ENCODE data around the gene DDHD1.
A peak's percentile ranks its signal among the peaks of the same experiment; 100 is the strongest.
"Not testable (repeated sequence)": the region's sequence is repeated elsewhere in the genome, so short reads cannot be mapped to it uniquely, and the experiment has no call there.

DDHD1 gene

DNA sequence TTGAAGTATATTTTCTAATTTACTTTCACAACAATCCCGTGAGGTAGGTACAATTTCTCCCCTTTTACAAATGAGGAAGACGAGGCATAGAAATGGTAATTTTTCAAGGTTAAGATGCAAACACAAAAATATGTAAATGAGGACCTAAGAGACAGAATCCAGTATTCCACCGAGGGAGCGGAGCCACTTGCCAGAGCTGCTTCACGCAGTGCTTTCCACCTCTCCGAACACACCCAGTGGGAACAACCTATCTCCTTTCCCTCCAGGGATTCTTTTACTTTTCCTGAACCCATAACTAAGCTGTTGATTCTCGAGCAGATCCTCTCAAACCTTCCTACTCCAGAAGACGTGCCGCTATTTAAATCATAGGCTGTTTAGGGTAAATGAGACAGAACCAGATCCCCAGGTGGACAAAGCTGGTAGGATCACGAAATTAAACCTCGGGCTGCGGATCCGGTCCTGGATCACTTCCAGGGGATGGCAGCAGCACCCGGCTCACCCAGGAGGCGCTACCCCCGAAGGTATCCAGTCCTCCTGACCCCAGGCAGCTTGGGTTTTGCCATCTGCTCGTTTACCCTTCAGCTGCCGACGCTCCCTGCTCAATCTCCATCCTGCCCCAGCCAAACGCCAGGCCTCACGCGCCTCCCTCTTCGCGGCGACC lies 1.5 kb downstream of the DDHD1 start:
- DNase-seq: peak; percentile 72

DNA sequence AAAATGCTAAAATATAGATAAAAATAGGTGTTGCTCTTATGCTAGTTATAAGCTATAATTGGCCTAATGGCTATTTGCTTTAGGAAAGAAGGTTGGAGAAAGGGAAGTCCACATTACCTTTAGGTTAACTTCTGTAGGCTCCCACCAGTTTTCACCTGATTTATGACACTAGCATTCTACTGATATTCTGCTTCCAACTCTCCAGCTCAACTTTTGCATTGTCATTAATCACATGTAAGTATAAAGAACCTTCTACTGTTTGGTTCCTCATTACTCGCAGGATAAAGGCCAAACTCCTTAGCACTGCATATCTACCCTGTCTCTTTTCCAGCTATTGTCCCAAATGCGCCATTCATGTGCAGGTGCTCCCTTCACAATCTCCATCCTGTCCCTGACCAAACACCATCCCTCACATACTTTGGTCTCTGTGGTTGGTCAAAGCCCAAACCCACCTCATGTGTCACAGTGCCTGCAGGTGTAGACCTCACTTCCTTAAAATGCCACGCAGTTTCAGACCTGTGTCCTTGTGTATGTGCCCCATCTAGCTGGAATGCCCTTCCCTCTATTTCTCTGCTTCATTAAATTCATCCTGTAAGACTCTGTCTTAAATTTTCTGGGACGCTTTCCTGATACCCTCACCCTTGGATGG lies 3.3 kb downstream of the DDHD1 start:
- peak; percentile 40 for DNase-seq

DNA sequence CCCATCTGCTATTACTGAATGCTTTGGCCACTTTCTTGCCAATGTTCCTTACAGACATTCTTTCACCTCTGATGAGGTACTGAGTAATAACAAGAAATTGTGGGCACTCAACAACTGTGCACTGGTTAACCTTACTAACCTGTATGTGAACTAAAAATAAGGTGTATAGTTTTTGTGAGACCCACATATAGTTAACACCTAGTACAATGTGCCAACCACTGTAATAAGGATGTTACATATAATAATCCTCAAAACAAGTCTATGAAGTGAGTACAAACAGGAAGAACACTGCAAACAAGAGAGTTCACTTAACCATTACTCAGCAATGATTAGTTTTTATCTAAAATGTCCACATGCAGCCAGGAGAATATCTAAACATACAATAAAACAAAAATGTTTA lies 4.5 kb downstream of the DDHD1 start:
- peak; percentile 59 for DNase-seq

DNA sequence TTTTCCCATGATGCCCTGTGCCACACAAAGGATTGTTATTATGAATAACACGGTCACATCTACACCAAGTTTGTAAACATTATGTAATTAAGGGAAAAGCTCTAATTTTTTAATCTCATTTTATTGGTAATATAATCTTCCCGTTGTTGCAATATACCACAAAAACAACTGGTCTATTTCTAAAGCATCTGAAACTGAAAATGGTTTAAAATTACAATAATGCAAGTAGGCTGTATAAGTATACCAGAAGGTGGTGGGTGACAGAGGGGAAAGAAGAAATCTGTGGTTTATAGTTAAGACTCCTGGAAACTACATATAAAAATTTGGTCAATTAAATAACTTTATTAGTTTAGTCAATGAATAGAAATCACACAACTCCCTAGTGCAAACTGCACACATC lies 5.2 kb downstream of the DDHD1 start:
- DNase-seq: no peak

DNA sequence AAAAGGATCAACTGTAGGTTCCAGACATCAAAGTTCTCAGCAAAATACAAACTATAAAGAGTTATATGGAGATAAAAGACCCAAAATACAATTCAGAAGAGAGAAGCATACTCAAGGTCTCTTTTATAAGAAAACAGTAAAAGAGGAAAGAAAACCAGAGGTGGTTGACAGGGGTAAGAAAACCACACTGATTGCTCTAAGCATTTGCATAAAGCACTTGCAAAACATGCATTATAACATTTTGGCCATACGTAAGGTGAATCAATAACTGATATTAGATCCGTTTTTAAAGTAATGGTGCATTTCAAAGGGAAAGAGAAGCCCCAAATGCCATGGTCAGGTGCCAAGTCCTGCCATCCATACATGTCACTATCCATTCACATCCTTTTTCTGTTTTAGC lies 5.9 kb downstream of the DDHD1 start:
- no peak for DNase-seq

DNA sequence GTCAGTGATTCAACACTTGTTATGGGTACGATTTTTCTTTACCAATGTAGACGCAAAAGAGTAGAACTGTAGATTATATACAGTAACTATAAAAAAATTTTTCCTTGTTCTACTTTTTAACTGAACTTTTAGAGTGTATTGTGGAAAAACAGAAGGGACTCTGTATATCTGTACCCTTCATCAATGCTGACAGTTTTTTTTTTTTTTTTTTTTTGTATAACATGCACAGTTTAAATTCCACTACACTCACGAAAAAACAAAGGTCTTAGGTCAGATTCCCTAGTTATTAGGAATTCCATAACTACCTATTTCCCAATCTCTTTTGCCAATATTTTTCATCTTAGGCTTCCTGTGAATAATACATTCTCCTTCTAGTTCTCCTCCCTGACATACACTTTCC lies 6.4 kb downstream of the DDHD1 start:
- no peak for DNase-seq

DNA sequence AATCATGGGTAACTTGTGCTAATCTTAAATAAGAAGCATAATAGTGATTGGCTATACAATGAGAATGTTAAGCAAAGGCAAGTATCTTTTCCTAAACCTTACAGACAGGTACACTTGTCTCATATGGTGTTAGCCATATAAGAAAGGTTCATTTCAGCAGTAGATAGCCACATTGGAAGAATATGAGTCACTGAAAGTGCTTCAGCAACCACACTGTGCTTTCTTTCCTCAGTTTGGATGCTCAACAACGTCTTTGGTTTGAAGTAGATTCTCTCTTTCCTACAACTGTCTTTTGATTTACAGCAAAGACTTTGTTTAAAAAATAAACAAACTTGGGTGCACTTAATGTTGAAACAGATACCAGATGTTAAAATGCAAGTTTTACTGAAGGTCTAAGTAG lies 8.9 kb downstream of the DDHD1 start:
- no peak for DNase-seq

DNA sequence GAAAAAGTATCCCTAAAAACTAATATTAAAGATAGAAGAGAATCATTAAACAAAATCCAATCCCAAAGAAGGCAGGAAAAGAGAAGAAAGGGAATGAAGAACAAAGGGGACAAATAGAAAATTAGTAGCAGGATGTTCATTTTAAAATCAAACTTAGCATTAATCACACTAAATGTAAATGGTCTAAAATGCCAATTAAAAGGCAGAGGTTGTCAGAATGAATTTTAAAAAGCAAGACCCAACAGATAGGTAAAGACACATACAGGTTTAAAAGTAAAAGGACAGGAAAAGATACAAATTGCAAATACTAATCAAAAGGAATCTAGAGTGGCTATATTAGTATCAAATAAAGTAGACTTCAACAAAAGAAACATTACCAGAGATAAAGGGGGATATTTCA lies 12.5 kb downstream of the DDHD1 start:
- DNase-seq: no peak

DNA sequence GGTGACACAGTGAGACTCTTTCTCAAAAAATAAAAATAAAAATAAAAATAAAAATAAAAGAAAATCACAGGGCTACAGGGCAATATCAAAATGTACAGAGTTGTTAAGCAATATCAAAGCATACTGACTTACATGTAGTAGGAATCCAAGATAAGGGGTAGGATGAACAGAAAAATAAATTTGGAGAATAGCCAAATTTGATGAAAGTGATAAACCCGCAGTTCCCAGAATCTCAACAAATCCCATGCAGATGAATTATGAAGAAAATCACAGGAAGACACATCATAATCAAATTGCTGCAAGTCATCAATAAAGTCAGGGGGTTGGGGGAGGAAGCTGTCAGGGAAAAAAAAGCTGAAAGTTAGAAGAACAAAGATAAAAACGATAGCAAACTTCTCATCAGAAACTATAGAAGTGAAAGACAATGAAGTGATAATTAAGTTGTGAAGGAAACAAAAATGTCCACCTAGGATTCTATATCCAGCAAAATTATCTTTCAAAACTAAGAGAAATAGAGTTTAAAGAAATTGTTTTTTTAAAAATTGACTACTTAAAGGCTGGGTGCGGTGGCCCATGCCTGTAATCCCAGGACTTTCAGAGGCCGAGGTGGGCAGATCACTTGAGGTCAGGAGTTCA lies 15.4 kb downstream of the DDHD1 start:
- DNase-seq: no peak

DNA sequence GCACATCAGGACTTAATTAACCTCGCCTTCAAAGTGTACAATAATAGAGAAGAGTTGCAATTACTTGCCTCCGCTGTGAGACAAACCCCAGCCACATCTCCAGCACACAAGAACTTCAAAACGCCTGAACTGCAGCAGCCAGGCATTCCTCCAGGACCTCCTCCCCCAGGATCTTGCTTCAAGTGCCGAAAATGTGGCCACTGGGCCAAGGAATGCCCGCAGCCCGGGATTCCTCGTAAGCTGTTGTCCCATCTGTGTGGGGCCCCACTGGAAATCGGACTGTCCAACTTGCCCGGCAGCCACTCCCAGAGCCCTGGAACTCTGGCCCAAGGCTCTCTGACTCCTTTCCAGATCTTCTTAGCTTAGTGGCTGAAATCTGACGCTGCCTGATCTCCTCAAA lies 22.6 kb downstream of the DDHD1 start:
- DNase-seq: not testable (repeated sequence)

DNA sequence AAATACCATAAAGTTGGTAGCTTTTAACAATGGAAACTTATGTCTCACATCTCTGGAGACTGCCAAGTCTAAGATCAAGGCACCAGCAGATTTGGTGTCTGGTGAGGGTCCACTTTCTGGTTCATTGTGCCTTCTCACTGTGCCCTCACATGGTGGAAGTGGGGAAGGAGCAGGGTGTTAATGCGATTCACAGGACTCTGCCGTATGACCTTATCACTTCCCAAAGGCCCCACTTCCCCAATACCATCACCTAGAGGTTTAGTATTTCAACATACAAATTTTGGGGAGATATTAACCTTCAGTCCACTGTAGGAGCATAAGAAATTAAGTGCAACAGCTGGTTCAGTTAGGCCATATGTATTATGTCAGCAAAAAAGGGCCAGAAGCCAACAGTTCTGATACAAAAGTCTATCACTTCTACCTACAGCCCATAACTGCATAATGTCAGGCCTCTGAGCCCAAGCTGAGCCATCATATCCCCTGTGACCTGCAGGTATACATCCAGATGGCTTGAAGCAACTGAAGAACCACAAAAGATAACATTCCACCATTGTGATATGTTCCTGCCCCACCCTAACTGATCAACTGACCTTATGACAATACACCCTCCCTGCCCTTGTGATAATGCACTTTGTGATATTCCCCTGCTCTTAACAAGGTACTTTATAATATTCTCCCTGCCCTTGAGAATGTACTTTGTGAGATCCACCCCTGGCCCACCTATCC lies 24.7 kb downstream of the DDHD1 start:
- DNase-seq: peak; percentile 83

DNA sequence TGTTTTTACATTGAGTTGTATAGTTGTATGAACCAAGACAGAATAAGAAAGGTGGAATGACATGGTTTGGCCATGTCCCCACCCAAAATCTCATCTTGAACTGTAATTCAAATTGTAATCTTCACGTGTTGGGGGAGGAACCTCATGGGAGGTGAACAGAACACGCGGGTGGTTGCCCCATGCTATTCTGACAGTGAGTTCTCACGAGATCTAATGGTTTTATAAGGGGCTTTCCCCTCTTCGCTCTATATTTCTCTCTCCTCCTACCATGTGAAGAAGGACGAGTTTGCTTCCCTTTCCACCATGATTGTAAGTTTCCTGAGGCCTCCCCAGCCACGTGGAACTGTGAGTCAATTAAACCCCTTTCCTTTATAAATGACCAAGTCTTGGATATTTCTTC lies 25.3 kb downstream of the DDHD1 start:
- no peak for DNase-seq

DNA sequence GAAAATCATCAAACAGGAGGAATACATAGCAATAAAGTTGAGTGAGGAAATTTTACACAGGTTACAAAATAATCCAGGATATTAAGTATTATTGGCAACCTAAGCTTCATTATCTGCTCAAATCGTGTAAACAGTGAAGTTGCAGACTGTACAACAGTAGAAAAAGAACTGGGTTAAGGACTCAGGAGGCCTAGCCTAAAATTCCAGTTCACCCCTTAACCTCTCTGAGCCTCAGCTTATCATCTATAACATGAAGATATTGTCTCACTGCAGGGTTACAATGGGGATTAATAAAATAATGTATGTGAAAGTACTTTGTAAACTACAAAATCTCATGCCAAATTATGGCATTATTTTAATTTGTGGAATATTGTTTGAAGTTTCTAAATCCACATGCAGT lies 26.0 kb downstream of the DDHD1 start:
- DNase-seq: no peak

DNA sequence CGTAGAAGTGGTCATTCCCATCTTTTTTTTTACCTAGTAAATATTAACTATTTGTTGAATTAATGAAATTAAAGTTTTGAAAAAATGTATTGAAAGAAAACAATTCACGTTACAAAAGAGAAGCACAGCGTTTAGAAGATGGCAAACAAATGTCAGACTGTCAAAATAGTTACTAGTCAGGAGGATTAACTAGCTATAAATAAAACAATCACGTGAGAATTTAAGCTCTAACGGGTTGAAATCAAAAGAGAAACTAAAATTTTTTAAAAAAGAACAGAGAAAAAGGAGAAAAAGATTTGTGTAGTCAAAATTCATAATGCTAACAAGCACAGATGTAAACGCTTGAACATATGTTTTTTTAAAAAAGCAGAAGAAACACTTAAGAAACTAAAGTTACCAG lies 26.4 kb downstream of the DDHD1 start:
- DNase-seq: no peak

DNA sequence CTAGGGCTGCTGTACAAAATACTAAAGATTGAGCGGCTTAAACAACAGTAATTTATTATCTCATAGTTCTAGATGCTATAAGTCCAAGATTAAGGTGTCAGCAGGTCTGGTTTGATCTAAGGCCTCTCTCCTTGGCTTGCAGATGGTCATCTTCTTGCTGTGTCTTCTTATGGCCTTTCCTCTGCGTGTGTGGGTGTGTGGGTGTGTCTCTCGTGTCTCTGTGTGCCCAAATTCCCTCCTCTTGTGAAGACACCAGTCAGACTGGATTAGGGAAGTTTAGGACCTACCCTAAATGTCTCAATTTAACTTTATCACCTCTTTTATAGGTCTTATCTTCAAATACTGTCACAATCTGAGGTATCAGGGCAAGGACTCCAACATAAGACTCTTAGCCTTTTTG lies 28.3 kb downstream of the DDHD1 start:
- peak; percentile 29 for DNase-seq

DNA sequence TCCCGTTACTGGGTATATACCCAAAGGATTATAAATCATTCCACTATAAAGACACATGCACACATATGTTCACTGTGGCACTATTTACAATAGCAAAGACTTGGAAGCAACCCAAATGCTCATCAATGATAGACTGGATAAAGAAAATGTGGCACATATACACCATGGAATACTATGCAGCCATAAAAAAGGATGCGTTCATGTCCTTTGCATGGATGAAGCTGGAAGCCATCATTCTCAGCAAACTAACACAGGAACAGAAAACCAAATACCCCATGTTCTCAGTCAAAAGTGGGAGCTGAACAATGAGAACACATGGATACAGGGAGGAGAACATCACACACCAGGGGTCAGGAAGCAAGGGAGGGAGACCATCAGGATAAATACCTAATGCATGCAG lies 31.7 kb downstream of the DDHD1 start:
- DNase-seq: not testable (repeated sequence)

DNA sequence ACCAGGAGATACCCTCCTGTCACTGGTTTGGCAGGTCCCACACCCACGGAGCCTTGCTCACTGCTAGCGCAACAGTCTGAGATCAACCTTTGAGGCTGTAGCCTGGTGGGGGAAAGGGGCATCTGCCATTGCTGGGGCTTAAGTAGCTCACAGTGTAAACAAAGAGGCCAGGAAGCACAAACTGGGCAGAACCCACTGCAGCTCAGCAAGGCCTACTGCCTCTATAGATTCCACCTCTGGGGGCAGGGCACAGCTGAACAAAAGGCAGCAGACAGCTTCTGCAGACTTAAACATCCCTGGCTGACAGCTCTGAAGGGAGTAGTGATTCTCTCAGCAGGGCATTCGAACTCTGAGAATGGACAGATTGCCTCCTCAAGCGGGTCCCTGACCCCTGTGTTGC lies 35.6 kb downstream of the DDHD1 start:
- not testable (repeated sequence) for DNase-seq

DNA sequence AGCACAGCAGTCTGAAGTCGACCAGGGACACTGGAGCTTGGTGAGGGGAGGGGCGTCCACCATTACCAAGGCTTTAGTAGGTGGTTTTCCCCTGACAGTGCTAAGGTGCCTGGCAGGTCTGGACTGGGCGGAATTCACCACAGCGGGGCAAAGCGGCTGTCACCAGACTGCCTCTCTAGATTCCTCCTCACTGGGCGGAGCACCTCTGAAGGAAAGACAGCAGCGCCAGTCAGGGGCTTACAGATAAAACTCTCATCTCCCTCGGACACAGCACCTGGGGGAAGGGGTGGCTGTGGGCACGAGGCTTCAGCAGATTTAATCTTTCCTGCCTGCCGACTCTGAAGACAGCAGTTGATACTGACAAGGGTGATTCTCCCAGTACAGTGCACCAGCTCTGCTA lies 39.1 kb downstream of the DDHD1 start:
- peak; percentile 81 for DNase-seq

DNA sequence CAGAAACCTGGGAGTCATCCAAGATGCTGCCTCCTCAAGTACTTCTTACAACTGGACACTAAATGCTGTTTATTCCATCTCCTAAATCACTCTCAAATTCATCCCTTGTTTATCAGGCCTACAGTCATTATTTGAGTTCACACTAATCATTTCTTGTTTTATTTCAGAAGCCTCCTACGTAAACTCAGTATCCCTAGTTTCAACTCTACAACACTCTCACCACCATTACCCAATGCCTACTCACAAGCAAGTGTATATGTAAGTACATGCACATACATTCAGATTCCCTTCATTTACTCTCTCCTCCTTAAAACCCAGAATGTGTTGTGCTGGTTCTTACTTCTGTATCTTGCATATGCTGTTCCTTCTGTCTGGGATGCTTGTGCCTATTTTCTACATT lies 43.0 kb downstream of the DDHD1 start:
- no peak for DNase-seq

DNA sequence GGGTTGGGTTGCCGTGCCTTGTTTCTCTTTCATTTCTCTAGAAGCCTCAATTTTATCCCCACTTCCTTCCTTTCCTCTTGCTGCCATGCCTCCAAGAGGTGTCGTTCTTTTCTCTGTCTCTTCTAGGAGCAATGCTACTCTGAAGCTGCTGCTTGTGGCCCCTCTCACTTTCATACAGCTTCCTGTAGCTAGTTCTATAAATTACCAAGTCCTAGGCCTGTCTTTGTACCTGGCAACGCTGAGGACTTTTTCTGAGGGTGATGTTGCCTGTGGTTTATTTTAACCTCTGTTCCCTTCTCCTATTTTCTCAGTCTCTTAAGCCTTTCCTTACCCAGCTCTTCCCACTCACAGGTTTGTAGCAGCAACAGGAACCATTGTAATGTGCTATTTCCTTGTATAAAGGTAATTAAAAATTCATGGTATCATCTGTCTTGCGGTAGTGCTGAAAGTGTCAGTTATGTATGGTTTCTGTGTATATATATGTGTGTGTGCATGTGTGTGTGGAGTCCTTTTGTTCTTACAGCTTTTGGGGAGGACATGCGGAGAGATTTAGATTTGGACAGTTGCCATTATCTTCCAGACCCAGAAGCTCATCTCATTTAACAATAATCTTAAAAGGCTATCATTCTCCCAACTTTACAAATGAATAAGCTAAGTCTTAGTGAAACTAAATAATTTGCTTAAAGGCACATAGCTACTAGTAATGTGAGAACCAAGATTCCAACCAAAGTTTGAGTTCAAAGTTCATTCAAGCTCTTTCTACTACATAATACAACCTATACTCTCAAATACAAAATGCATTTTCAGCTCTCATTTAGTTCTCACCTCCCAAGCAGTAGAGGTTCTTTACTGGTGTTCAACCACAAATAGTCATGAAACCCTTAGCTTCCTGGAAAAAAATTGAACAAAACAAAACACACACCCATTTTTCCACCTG lies 43.8 kb downstream of the DDHD1 start:
- peak; percentile 81 for DNase-seq

DNA sequence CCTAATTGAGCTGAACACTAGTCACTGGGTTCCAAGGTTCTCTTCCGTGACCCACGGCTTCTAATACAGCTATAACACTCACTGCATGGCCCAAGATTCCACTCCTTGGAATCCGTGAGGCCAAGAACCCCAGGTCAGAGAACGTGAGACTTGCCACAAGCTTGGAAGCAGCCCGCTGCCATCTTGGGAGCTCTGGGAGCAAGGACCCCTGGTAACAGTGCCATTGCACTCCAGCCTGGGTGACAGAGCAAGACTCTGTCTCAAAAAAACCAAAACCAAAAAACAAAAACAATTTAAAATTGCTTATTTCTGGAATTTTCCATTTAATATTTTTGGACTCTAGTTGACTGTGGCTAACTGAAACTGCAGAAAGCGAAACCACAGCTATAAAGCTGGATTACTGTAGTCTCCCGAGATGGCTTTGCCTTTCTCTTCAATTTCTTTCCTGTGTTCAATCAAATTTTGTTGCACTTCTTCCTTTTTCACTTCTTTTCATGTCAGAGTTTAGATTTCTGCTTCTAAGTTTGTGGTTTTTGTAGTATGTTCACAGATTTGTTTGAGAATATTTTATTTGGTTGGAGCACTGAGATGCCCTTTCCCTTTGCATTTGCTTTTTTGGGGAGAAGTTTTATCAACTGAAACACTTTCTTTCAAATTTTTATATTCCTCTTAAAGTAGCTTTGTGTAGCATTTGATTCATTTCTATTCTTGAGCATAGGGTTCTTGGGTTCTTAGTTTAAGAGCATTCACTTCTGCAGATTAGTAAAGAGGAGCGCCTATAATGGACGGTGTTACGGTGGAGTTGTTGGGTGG lies 44.6 kb downstream of the DDHD1 start:
- peak; percentile 44 for DNase-seq

DNA sequence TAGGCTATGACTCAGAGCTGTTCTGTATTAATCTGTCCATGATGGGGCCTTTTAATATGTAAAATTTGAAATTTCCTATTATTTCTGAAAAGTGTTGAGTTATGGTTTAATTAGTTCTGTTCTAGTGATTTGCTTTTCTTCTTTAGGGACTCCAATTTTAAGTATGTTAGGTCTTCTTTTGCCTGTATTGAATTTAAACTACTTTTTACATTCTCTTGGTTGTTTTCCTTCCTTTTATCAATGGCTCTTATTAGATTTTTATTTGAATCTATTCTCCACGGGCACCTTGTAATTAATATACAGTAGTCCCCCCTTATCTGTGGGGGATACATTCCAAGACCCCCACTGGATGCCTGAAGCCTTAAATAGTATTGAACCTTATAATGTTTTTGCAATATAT lies 46.4 kb downstream of the DDHD1 start:
- no peak for DNase-seq

Measured in hematopoietic multipotent progenitor cell treated with erythropoietin and hydrocortisone succinate and interleukin-3 and kit ligand, for 6 days (in vitro differentiated cells).